Measurements from ENCODE around the gene ANKRD33.

ANKRD33 gene

GRCh38 chr12:51938726-51939125 is 50.8 kb downstream of the ANKRD33 start:
- DNase-seq (ENCODE audit: low read depth in 2 of 2, low spot score in 1 of 2) = no peak

GRCh38 chr12:51941011-51941581 is 53.2 kb downstream of the ANKRD33 start:
- DNase-seq (ENCODE audit: low read depth in 2 of 2, low spot score in 1 of 2) = no peak

All from stimulated activated CD8-positive, alpha-beta memory T cell treated with anti-CD3 and anti-CD28 coated beads, Interleukin-4, amount 100 ng/mL, for 1 hour (primary cell).